Stomach (tissue), 4 donors: ENCODE results near the gene OPRL1.

Source experiments
- EP300 ChIP-seq: sonication (generic); formaldehyde crosslinking; IDR thresholded peaks from one replicate; pipeline ENCODE4 v1.6.1; 2017; ENCODE audit warnings: antibody characterized with exemption
- POLR2A ChIP-seq, 4 donors: fragments of 450-650 bp; IDR thresholded peaks; one replicate each; pipeline ENCODE4 v1.6.1; 2016; ENCODE audit warnings: antibody characterized with exemption in 4 of 4, control low read depth in 2 of 4, mild to moderate bottlenecking in 1 of 4, moderate library complexity in 1 of 4
- TF ChIP-seq, protein P1 (sequence below), 7 experiments: fragments of 450-650 bp in 4 of 7; fragments of 200-600 bp in 3 of 7; sonication (generic) in 3 of 7; IDR thresholded peaks; one replicate each; pipeline ENCODE4 v1.5.1; 2016 to 2019; ENCODE audit warnings: antibody characterized with exemption in 7 of 7, control low read depth in 2 of 7, mild to moderate bottlenecking in 1 of 7

DNA sequence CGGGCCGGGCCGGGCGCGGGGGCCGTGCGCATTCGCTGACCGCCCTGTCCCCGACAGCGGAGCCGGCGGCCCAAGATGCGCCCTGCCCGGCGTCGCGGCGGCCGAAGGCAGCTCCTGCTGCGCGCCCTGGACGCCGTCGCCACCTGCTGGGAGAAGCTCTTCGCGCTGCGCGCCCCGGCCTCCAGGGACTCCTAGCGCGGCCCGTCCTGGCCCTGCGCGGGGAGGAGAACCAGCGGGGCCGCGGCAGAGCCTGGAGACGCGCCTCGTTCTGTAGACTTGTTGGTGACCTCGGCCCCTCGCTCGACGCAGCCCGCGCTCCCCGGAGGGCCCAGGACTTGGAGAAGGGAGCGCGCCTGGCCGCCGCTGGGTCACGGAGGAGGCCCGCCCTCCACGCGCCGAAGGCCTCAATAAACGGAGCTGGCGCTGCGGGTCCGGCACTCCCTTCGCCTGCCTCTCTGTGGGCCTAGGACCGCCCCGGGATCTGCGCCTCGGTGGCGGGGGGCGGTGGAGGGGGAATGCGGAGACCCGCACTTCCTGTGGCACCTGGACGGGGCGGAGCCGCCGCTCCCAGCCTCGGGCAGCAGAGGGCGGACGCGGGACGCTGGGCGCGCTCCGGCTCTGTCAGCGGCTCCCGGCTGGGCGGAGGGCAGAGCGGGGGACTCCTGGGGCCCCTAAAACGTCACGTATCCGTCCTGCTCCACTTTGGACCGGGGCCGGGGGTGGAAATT lies 41.2 kb upstream of the OPRL1 start:
- no peak for TF ChIP-seq POLR2A (IDR thresholded peaks at IDR 0.05)
- TF ChIP-seq, protein P1, sequence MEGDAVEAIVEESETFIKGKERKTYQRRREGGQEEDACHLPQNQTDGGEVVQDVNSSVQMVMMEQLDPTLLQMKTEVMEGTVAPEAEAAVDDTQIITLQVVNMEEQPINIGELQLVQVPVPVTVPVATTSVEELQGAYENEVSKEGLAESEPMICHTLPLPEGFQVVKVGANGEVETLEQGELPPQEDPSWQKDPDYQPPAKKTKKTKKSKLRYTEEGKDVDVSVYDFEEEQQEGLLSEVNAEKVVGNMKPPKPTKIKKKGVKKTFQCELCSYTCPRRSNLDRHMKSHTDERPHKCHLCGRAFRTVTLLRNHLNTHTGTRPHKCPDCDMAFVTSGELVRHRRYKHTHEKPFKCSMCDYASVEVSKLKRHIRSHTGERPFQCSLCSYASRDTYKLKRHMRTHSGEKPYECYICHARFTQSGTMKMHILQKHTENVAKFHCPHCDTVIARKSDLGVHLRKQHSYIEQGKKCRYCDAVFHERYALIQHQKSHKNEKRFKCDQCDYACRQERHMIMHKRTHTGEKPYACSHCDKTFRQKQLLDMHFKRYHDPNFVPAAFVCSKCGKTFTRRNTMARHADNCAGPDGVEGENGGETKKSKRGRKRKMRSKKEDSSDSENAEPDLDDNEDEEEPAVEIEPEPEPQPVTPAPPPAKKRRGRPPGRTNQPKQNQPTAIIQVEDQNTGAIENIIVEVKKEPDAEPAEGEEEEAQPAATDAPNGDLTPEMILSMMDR (IDR thresholded peaks at IDR 0.05) = peak in 5 of 7 experiments; percentile 44 to 79 (median 72)
- no peak for TF ChIP-seq EP300
